Measurements from ENCODE around the gene E2F3. TPM values are rescaled to one million over a fixed set of nuclear protein-coding genes. Genes with fewer than 3 reads are reported as not detected.
"Not testable (repeated sequence)": the region's sequence is repeated elsewhere in the genome, so short reads cannot be mapped to it uniquely, and the experiment has no call there.

E2F3 gene
- total RNA-seq, 1 donor from 2014 or later: 8.6 TPM

DNA sequence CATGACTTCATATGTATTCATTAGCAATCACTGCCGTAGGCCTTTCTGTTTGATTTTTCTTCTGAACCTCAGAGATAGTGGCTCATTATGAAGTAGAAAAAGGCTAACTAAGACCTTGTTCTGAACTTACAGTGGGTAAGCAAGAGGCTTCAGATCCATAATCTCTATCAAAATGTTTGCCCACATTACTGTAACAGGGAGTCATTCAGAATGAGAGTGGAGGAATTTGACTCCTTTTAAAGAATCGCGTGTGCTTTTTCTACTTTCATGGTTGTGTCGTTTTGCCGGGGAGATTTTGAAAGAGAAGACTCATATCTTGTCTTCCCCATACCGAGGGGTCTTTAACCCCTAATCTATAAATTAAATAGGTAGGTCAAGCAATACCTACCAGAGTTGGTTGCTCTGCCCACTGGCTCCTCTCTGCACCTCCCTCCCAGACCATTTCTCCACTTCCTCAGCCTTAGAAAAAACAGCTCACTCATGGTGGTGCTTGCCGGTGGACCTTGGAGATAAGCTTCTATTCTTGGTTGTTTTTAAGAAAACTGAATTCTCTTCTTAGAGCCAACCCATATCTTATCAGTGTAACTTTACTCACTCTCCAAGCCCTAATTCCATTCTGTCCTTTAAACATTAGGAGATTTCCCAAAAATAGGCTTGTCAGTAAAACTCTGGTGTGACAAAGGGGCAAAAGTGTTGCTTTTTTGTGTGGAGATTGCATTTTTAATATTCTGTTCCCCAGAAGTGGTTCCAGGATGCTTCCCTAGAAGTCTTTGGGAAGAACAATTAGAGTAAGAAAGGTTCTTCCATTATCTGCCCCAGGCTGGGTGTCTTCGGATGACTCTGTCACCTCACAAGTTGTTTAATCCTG, 56.6 kb downstream of the E2F3 start:
- intact Hi-C loops (cut with DNase I): no loop called here
- DNase-seq (ENCODE audit: low spot score): no peak

- no peak for DNase-seq (ENCODE audit: low spot score)
- intact Hi-C loops (cut with DNase I): no loop called here
Measured at GRCh38 chr6:20459682-20460081, 58.0 kb downstream of the E2F3 start.

- DNase-seq (ENCODE audit: low spot score): no peak
- intact Hi-C loops (cut with DNase I): no loop called here
Measured at GRCh38 chr6:20461576-20461975, 59.9 kb downstream of the E2F3 start.

- no peak for DNase-seq (ENCODE audit: low spot score)
- intact Hi-C loops (cut with DNase I): no loop called here
Measured at GRCh38 chr6:20463396-20463795, 61.7 kb downstream of the E2F3 start.

DNA sequence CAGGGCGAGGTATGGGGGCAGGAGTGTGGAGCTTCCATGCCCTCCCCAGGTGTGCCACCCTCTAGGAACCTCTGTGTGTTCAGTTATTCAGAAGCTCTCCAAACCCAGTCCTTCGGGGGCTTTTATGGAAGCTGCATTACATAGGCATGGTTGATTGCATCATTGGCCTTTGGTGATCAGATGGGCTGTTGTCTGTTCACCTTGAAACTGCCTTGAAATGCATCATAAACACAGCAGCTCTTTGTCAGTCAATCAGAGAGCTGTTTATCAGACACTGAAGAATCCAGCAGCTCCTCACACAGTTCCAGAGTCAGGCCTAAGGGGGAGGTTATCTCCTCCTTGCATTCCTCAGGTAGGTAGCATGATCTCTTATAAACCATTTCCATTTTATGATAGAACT, 62.4 kb downstream of the E2F3 start:
- intact Hi-C loops (cut with DNase I): no loop called here
- no peak for DNase-seq (ENCODE audit: low spot score)

DNA sequence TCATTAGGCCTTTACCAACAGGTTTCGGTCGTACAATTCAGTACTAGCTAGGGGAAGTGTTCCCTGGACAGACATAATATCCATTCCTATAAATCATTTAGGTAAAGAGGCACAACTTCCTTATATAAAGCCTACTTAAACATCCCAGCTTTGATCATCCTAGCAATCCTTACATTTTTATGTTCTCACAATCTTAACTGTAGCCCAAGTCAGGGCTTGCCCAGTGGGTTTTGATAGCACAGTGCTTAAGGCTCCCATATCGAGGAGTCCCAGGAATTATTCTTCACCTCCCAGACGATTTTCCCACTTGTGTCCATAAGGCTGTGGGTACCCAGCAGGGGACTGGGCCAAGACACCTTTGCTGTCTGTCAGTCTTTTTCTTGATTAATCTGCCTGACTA, 63.2 kb downstream of the E2F3 start:
- no peak for DNase-seq (ENCODE audit: low spot score)

GRCh38 chr6:20465616-20466015, 63.9 kb downstream of the E2F3 start:
- DNase-seq (ENCODE audit: low spot score); intact Hi-C loops (cut with DNase I): not testable (repeated sequence)

More for the DNA sequence above, 63.2 kb downstream of the E2F3 start:
- intact Hi-C loops (cut with DNase I): no loop called here

- intact Hi-C loops (cut with DNase I): no loop called here
- no peak for DNase-seq (ENCODE audit: low spot score)
Measured at GRCh38 chr6:20467437-20467836, 65.8 kb downstream of the E2F3 start.

- DNase-seq (ENCODE audit: low spot score): no peak
- intact Hi-C loops (cut with DNase I): no loop called here
Measured at GRCh38 chr6:20468209-20468608, 66.5 kb downstream of the E2F3 start.

DNA sequence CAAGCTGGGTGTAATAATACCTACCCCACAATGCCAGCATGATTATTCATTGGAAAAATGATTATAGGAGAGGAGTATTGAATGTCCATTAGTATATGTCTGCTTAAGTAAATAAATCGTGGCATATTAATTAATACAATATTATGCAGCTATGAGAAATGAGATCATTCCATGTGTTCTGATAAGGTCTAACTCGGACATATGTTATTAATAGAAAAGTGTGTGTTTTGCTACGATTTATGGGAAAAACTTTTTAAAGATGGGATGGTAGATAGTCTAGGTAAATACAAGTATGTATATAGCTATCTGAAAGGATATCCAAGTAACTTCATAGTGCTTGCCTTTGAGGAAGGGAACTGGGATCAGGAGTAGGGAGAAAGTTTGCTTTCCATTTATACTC, 71.1 kb downstream of the E2F3 start:
- intact Hi-C loops (cut with DNase I): no loop called here
- no peak for DNase-seq (ENCODE audit: low spot score)

GRCh38 chr6:20473518-20473917, 71.8 kb downstream of the E2F3 start:
- intact Hi-C loops (cut with DNase I): no loop called here
- no peak for DNase-seq (ENCODE audit: low spot score)

GRCh38 chr6:20474874-20475542, 73.3 kb downstream of the E2F3 start:
- intact Hi-C loops (cut with DNase I): no loop called here
- DNase-seq (ENCODE audit: low spot score): no peak

- DNase-seq (ENCODE audit: low spot score): no peak
- intact Hi-C loops (cut with DNase I): no loop called here
Measured at GRCh38 chr6:20476501-20477043, 74.9 kb downstream of the E2F3 start.

GRCh38 chr6:20477485-20477884, 75.8 kb downstream of the E2F3 start:
- DNase-seq (ENCODE audit: low spot score): no peak
- intact Hi-C loops (cut with DNase I): no loop called here

DNA sequence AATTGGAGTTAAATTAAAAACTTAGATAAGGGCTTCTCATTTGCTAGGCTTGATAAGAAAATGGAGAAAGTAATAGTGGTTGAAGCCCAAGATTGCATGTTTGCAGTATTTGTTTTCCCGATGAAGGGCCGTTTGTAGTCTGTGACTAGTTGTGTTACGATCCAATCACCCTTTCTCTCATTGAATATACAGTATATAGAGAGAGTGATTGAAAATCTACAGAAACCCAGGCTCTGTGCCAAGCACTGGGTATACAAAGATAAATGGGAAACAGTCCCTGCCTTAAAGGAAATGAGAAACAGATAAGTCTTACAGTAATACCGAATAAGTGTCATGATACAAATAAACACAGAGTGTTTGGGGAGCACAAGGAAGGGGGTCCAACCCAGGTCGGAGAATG, 77.4 kb downstream of the E2F3 start:
- DNase-seq (ENCODE audit: low spot score): no peak
- intact Hi-C loops (cut with DNase I): no loop called here

GRCh38 chr6:20479526-20479925, 77.8 kb downstream of the E2F3 start:
- intact Hi-C loops (cut with DNase I): no loop called here
- no peak for DNase-seq (ENCODE audit: low spot score)

- intact Hi-C loops (cut with DNase I): no loop called here
Measured at GRCh38 chr6:20481281-20481680, 79.6 kb downstream of the E2F3 start.

GRCh38 chr6:20483887-20484497, 82.3 kb downstream of the E2F3 start:
- intact Hi-C loops (cut with DNase I): no loop called here
- DNase-seq (ENCODE audit: low spot score): no peak

More at GRCh38 chr6:20481281-20481680, 79.6 kb downstream of the E2F3 start:
- no peak for DNase-seq (ENCODE audit: low spot score)

DNA sequence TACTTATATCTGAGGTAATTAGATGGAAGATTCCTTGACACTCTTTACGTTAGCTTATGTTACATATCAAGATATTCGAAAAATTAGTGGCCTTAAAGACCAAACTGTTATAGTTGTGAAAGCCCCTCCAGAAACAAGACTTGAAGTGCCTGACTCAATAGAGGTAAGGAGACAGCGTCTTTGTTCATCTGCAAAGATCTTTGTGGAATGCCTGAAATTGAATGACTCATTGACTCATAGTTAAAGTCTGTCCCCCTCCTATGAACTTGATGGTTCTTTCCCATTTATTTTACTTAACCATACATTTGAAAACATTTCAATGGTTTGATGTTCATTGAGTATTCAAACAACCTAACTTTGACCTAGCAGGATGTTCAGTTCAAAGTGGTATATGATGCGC, 85.0 kb downstream of the E2F3 start:
- intact Hi-C loops (cut with DNase I): no loop called here
- DNase-seq (ENCODE audit: low spot score): no peak

DNA sequence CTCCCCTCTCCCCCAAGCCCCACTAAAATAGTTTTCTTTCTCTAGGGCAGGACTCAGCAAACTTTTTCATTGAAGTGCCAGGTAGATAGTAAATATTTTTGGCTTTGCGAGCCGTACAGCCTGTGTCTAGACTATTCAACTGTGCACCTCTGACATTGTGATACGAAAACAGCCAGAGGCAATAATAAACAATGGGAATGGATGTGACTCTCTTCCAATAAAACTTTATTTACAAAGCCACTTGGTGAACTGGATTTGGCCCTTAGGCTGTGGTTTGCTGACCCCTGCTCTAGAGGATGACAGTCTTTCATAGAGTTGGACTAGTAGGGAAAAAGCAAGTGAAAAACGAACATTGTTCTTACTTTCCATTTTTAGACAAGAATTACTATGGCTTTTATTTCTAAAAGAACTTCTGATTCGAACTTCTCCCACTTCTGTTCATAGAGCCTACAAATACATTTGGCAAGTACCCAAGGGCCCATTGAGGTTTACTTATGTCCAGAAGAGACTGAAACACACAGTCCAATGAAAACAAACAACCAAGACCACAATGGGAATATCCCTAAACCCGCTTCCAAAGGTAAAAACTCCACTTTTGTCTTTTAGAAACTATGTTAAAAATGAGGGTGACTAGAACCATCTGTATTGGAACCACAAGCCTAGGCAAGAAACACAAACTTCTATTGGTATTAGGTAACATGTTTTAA, 86.1 kb downstream of the E2F3 start:
- no peak for DNase-seq (ENCODE audit: low spot score)
- intact Hi-C loops (cut with DNase I): no loop called here

Data from cardiac septum (tissue), 1 donor.